ENCODE measurements around the gene PRSS21.

Gene PRSS21

DNA sequence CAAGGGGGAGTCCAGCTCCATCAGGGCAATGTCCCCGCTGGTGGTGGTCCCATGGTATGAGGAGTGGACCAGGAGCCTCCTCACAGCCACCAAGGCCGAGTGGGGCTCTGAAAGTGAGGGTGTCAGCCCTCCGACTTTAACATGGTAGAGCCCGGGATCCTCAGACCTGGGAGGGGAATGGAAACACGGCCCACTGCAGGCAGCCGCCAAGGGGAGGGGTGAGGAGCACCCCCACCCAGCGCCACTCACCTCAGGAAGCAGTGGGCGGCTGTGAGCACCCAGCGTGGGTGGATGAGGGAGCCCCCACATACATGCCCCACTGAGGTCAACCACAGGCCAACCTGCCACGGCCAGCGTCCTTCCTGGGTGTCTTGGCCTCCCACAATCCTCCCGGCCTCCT, 23.9 kb downstream of the PRSS21 start:
- TF ChIP-seq EP300 (IDR thresholded peaks at IDR 0.05; ENCODE audit: borderline replicate concordance): no peak
- TF ChIP-seq, protein P1, sequence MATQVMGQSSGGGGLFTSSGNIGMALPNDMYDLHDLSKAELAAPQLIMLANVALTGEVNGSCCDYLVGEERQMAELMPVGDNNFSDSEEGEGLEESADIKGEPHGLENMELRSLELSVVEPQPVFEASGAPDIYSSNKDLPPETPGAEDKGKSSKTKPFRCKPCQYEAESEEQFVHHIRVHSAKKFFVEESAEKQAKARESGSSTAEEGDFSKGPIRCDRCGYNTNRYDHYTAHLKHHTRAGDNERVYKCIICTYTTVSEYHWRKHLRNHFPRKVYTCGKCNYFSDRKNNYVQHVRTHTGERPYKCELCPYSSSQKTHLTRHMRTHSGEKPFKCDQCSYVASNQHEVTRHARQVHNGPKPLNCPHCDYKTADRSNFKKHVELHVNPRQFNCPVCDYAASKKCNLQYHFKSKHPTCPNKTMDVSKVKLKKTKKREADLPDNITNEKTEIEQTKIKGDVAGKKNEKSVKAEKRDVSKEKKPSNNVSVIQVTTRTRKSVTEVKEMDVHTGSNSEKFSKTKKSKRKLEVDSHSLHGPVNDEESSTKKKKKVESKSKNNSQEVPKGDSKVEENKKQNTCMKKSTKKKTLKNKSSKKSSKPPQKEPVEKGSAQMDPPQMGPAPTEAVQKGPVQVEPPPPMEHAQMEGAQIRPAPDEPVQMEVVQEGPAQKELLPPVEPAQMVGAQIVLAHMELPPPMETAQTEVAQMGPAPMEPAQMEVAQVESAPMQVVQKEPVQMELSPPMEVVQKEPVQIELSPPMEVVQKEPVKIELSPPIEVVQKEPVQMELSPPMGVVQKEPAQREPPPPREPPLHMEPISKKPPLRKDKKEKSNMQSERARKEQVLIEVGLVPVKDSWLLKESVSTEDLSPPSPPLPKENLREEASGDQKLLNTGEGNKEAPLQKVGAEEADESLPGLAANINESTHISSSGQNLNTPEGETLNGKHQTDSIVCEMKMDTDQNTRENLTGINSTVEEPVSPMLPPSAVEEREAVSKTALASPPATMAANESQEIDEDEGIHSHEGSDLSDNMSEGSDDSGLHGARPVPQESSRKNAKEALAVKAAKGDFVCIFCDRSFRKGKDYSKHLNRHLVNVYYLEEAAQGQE (IDR thresholded peaks at IDR 0.05; ENCODE audit: low read depth): no peak
- TF ChIP-seq TAF1 (IDR thresholded peaks at IDR 0.05; ENCODE audit: low read depth): no peak
- TF ChIP-seq TCF12 (IDR thresholded peaks at IDR 0.05; ENCODE audit: low read depth): no peak
- TF ChIP-seq TEAD4 (IDR thresholded peaks at IDR 0.05): no peak
- TF ChIP-seq CEBPB (IDR thresholded peaks at IDR 0.05): no peak
- TF ChIP-seq YY1 (IDR thresholded peaks at IDR 0.05; ENCODE audit: low read depth): no peak
- no peak for TF ChIP-seq RAD21 (IDR thresholded peaks at IDR 0.05; ENCODE audit: low read depth)
- TF ChIP-seq, protein P2, sequence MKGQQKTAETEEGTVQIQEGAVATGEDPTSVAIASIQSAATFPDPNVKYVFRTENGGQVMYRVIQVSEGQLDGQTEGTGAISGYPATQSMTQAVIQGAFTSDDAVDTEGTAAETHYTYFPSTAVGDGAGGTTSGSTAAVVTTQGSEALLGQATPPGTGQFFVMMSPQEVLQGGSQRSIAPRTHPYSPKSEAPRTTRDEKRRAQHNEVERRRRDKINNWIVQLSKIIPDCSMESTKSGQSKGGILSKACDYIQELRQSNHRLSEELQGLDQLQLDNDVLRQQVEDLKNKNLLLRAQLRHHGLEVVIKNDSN (IDR thresholded peaks at IDR 0.05): no peak
- TF ChIP-seq FOXM1 (IDR thresholded peaks at IDR 0.05; ENCODE audit: borderline replicate concordance, low read depth): no peak
- no peak for TF ChIP-seq CREB1 (IDR thresholded peaks at IDR 0.05; ENCODE audit: low read depth)
- no peak for TF ChIP-seq NFIC (IDR thresholded peaks at IDR 0.05)
- TF ChIP-seq, protein P3, sequence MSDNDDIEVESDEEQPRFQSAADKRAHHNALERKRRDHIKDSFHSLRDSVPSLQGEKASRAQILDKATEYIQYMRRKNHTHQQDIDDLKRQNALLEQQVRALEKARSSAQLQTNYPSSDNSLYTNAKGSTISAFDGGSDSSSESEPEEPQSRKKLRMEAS (IDR thresholded peaks at IDR 0.05): no peak
- TF ChIP-seq ZBTB7A (IDR thresholded peaks at IDR 0.05; ENCODE audit: low read depth): no peak
- no peak for TF ChIP-seq EGR1 (IDR thresholded peaks at IDR 0.05)

DNA sequence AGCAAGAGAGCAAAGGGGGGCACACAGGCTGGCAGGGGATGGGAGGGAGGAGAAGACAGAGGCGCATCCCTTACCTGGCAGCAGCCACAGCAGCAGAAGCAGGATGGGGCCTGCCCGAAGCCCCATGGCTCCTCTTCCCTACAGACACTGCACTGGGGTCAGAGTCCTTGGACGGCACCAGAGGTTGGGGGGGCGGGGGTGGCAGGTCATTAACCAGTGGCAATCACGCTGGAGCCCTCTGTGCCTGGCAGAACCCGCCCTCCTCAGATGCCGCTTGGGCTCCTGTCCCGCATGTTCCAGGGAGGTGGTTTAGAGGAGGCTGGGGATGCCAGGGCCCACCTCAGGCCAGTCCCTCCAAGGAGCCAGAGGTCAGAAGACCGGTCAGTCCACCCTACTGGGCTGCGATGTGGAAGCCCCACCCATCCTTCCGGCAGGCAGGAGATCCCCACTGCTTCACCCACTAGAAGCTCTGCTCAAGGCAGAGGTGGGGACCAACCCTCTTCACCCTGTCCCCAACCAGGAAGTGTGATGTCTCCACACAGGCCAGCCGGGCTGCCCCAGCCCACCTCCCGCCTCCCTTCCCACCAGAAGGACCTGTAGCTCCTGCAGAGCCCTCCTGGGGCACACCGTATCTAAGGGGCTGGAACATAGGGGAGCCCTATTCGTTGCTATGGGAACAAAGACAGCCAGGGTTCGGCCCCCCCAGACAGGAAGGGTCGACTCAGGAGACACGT, 24.7 kb downstream of the PRSS21 start:
- TF ChIP-seq CREB1 (IDR thresholded peaks at IDR 0.05; ENCODE audit: low read depth): no peak
- TF ChIP-seq TEAD4 (IDR thresholded peaks at IDR 0.05): no peak
- TF ChIP-seq, protein P3 (IDR thresholded peaks at IDR 0.05): no peak
- TF ChIP-seq TAF1 (IDR thresholded peaks at IDR 0.05; ENCODE audit: low read depth): no peak
- no peak for TF ChIP-seq TCF12 (IDR thresholded peaks at IDR 0.05; ENCODE audit: low read depth)
- no peak for TF ChIP-seq NFIC (IDR thresholded peaks at IDR 0.05)
- no peak for TF ChIP-seq EGR1 (IDR thresholded peaks at IDR 0.05)
- TF ChIP-seq FOXM1 (IDR thresholded peaks at IDR 0.05; ENCODE audit: borderline replicate concordance, low read depth): no peak
- TF ChIP-seq, protein P2 (IDR thresholded peaks at IDR 0.05): no peak
- no peak for TF ChIP-seq RAD21 (IDR thresholded peaks at IDR 0.05; ENCODE audit: low read depth)
- no peak for TF ChIP-seq YY1 (IDR thresholded peaks at IDR 0.05; ENCODE audit: low read depth)
- no peak for TF ChIP-seq EP300 (IDR thresholded peaks at IDR 0.05; ENCODE audit: borderline replicate concordance)
- TF ChIP-seq ZBTB7A (IDR thresholded peaks at IDR 0.05; ENCODE audit: low read depth): no peak
- TF ChIP-seq, protein P1 (IDR thresholded peaks at IDR 0.05; ENCODE audit: low read depth): no peak
- no peak for TF ChIP-seq CEBPB (IDR thresholded peaks at IDR 0.05)

DNA sequence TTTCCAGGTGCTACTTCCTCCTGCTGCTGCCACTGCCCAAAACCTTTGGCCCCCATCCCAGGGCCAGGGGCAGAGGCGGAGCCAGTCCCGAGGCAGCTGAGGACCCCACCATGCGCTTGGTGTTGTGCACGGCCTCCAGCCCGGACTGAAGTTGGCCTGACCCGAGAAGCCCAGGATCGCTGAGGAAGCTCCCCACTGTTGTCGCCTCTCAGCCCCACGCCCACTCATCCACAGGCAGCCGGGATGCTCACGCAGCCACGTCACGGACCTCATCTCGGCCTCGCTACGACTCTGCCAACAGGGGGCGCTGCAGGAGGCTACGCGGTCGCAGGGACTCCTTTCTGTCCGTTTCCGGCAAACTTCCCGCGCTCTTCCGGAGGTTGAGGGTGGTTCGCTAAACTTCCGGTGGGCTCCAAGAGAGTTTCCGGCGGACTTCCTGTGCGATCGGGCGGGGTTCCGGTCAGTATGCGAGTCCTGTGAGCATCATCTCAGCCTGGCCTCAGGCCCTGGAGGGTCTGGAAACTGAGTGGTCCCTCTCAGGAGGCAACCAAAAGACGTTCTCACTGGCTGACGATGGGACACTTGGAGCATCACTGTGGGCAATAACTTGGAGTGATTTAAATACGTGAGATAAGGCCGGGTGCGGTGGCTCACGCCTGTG, 25.4 kb downstream of the PRSS21 start:
- TF ChIP-seq NFIC (IDR thresholded peaks at IDR 0.05): no peak
- TF ChIP-seq, protein P3 (IDR thresholded peaks at IDR 0.05): no peak
- TF ChIP-seq ZBTB7A (IDR thresholded peaks at IDR 0.05; ENCODE audit: low read depth): no peak
- no peak for TF ChIP-seq TEAD4 (IDR thresholded peaks at IDR 0.05)
- TF ChIP-seq RAD21 (IDR thresholded peaks at IDR 0.05; ENCODE audit: low read depth): no peak; the same call in 1 of the 2 replicates
- TF ChIP-seq, protein P2 (IDR thresholded peaks at IDR 0.05): no peak
- TF ChIP-seq CREB1 (IDR thresholded peaks at IDR 0.05; ENCODE audit: low read depth): no peak
- TF ChIP-seq TAF1 (IDR thresholded peaks at IDR 0.05; ENCODE audit: low read depth): no peak
- TF ChIP-seq CEBPB (IDR thresholded peaks at IDR 0.05): no peak
- TF ChIP-seq YY1 (IDR thresholded peaks at IDR 0.05; ENCODE audit: low read depth): no peak
- TF ChIP-seq, protein P1 (IDR thresholded peaks at IDR 0.05; ENCODE audit: low read depth): no peak
- TF ChIP-seq EGR1 (IDR thresholded peaks at IDR 0.05): no peak
- TF ChIP-seq TCF12 (IDR thresholded peaks at IDR 0.05; ENCODE audit: low read depth): no peak
- TF ChIP-seq FOXM1 (IDR thresholded peaks at IDR 0.05; ENCODE audit: borderline replicate concordance, low read depth): no peak
- no peak for TF ChIP-seq EP300 (IDR thresholded peaks at IDR 0.05; ENCODE audit: borderline replicate concordance)
